ENCODE results near the gene INSIG1. TPM values are rescaled to one million over a fixed set of nuclear protein-coding genes. Genes with fewer than 3 reads are reported as not detected.

INSIG1 gene
- total and polyA plus RNA-seq, 2 of the 4 experiments (the other 2 are of a cell fraction) = 19.0 to 26.0 TPM

- Histone ChIP-seq H4K5ac (ENCODE audit: low read depth, low read length) (no peak overlapping the region; the same call in 1 of the 2 replicates), H4K8ac (ENCODE audit: low read depth in 2 of 2, low read length in 2 of 2) (peak overlapping the region; percentile 27 to 87; a peak in 3 of 4 replicates), H3K27ac (ENCODE audit: insufficient read depth, low read length) (peak overlapping the region; percentile 42), H3K4me3 (ENCODE audit: insufficient read depth, low read depth, low read length) (peak overlapping the region; percentile 50), H4K91ac (ENCODE audit: insufficient read depth, low read depth, low read length) (peak overlapping the region; percentile 18), H2AFZ (replicated peaks; ENCODE audit: low read length, poor library complexity) (peak overlapping the region; percentile 93), H2BK20ac (ENCODE audit: low read depth, low read length) (peak overlapping the region; percentile 63; the same call in 1 of the 2 replicates), H3K14ac (replicated peaks; ENCODE audit: low read depth, low read length) (peak overlapping the region; percentile 73), H3K4me1 (ENCODE audit: control insufficient read depth, insufficient read depth, low read length) (peaks cover 4% of the 10 kb centered on the region), H2AK9ac (replicated peaks; ENCODE audit: low read depth, low read length, poor library complexity) (peak overlapping the region; percentile 98), H3K36me3 (ENCODE audit: control insufficient read depth, insufficient read depth, low read length) (no peaks in the 10 kb centered on the region), H3K4ac (ENCODE audit: low read depth, low read length) (peak overlapping the region; percentile 81), H4K20me1 (ENCODE audit: insufficient read depth, low read length) (peaks cover 15% of the 10 kb centered on the region), H3K9me1 (ENCODE audit: insufficient read depth, low read length) (peaks cover 15% of the 10 kb centered on the region), H3K27me3 (ENCODE audit: control insufficient read depth, insufficient read depth, low read length) (no peaks in the 10 kb centered on the region), H3K56ac (ENCODE audit: extremely low read depth, insufficient read depth, low read length) (0 out of 2 replicates have a peak overlapping the region, but pooled peaks have one; percentile 1), H3K23ac (ENCODE audit: low read depth, low read length) (peak overlapping the region; percentile 69; the same call in 1 of the 2 replicates), H2BK120ac (ENCODE audit: low read depth, low read length) (peak overlapping the region; percentile 78), H3K18ac (ENCODE audit: low read depth, low read length) (peak overlapping the region; percentile 1; the same call in 1 of the 2 replicates), H2AK5ac (ENCODE audit: low read depth, low read length) (peak overlapping the region; percentile 60), H2BK15ac (ENCODE audit: low read depth, low read length) (peak overlapping the region; percentile 17; the same call in 1 of the 3 replicates), H2BK5ac (ENCODE audit: low read depth, low read length, poor library complexity, severe bottlenecking) (peak overlapping the region; percentile 74), H3K79me1 (ENCODE audit: low read depth in 1 of 2, low read length in 2 of 2) (peaks cover 7 to 29% of the 10 kb centered on the region in 2 experiments; a peak in 2 of 4 replicates), H3K4me2 (ENCODE audit: low read depth, low read length) (peak overlapping the region; percentile 44), H3K9ac (ENCODE audit: low read depth, low read length) (peak overlapping the region; percentile 43; the same call in 1 of the 2 replicates), H3K9me3 (ENCODE audit: control insufficient read depth, insufficient read depth, low read length) (no peaks in the 10 kb centered on the region)
- DNase-seq (no peak), ATAC-seq (ENCODE audit: low read depth) (no peak)
- in situ Hi-C loops (cut with MboI; ENCODE audit: low sequenced_read_pairs) = loop anchor here (5.0 kb wide), 1 partner anchor 89 kb away; no protein-coding TSS in a partner anchor
- WGBS, 2 experiments (ENCODE audit: extremely low coverage in 2 of 2, insufficient read length in 1 of 2) = 0% methylated on average over 1 of the region's 18 CpGs; no CpG with 5 or more reads in 1 of the 2 experiments
- TF ChIP-seq MXI1 (IDR thresholded peaks at IDR 0.05; ENCODE audit: borderline replicate concordance, low read depth, low read length) = no peak
- 0 out of 2 replicates have a peak, but pooled peaks have one; percentile 1 for TF ChIP-seq POLR2A (IDR thresholded peaks at IDR 0.05; ENCODE audit: low read depth, low read length)
- dilution Hi-C loops (cut with HindIII; ENCODE audit: low sequenced_read_pairs, unreplicated experiment) = no loop called here
- intact Hi-C loops (cut with micrococcal nuclease) = loop anchor here (2.0 to 10.0 kb wide), 3 partner anchors 49 to 229 kb away; partner anchors contain the start of gene EN2
- ChIA-PET CTCF (interaction anchor here (1.6 kb wide), 1 partner anchor 369 kb away, joined by 3 read pairs; no protein-coding TSS in a partner anchor), POLR2A (ENCODE audit: unreplicated experiment) (interaction anchor here (0.6 kb wide), 1 partner anchor 385 kb away, joined by 5 read pairs; no protein-coding TSS in a partner anchor)
- BruUV-seq (replicated peaks) = no TSS peak
These were observed 1.5 kb upstream of the INSIG1 start for GRCh38 chr7:155296006-155296787.

Data from IMR-90 (cell line).